Liver (tissue), 3 donors: Measurements from ENCODE around the gene KDM5A.

Source experiments
- CTCF ChIP-seq: fragments of 150-350 bp; IDR thresholded peaks from 2 replicates; pipeline ENCODE4 v1.5.1; 2017; ENCODE audit warnings: improper control_type of control experiment, low read depth, low read length; ENCODE audit not compliant: missing input control
- EGR1 ChIP-seq, 2 donors: IDR thresholded peaks; 2 replicates each; pipeline ENCODE4 v1.6.1; 2016 to 2018; ENCODE audit warnings: antibody characterized with exemption in 2 of 2, low read depth in 2 of 2
- RAD21 ChIP-seq, 2 donors: IDR thresholded peaks; 2 replicates each; pipeline ENCODE4 v1.6.1; 2016; ENCODE audit warnings: antibody characterized with exemption in 2 of 2, mild to moderate bottlenecking in 2 of 2
- SP1 ChIP-seq: IDR thresholded peaks from 2 replicates; pipeline ENCODE4 v1.6.1; 2018; ENCODE audit warnings: antibody characterized with exemption, mild to moderate bottlenecking
- TAF1 ChIP-seq: conservative IDR thresholded peaks from 2 replicates; pipeline ENCODE4 v1.6.1; 2016; ENCODE audit warnings: antibody characterized with exemption, mild to moderate bottlenecking
- donor health status: healthy.
- donor health status: healthy.

- no peak for TF ChIP-seq CTCF
- TF ChIP-seq EGR1 (IDR thresholded peaks at IDR 0.05; ENCODE audit: low read depth in 2 of 2): no peak
- no peak for TF ChIP-seq RAD21 (IDR thresholded peaks at IDR 0.05)
- TF ChIP-seq SP1: no peak
- TF ChIP-seq TAF1: no peak
Observed at GRCh38 chr12:331287-331686, 57.8 kb downstream of the KDM5A start.
